ENCODE results near the gene CREB3L4. TPM values are rescaled to one million over a fixed set of nuclear protein-coding genes. Genes with fewer than 3 reads are reported as not detected.

The CREB3L4 gene
- total and polyA plus RNA-seq, 2 of the 13 experiments (the other 11 are each of a cell fraction or from before 2014, with no cell fraction given) = 9.9 to 18.7 TPM

DNA sequence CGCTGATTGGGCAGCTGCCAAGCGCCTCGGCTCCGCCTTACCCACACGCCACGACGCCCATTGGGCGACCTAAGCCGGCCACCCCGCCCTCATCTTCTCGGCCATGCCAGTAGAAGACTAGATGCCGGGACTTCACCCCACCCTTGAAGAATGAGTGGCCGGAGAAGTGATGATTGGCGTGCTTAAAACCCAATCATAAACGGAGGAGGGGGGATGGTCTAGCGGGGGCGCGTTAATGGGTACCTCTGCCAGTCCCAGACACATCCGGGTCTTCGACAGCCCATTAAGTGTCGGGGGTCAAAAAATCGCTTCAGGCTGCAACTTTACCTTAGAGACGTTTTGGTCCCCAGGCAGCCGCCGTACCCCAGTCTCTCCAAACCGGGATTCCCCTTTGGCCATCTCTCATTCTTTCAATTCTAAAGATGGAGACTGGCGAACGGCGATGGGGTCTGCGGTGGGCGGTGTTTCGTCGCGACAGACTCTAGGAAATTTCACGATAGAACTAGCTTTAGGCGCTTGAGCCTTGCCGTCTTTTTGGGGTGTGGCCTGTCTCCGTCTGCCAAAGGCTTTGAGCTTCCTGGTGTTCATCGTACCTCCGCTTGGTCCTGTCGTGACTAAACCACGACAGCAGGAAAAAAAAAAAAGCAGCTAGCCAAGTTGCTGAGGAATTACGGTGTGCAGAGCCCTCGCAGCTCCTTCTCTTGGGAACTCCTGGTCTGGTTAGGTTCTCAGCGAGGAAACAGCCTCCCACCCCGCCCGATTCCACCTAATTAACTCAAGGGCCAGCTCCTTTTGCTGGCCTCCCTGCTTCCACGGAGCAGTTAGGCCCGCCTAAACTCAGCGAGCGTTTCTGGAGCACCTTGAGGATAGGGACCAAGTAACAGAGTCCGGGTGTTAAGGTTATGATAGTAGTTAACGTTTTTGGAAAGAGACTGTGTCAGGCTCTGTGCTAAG lies 44.5 kb upstream of the CREB3L4 start, which contains the start of gene GATAD2B (continued):
- TF ChIP-seq, protein P1, sequence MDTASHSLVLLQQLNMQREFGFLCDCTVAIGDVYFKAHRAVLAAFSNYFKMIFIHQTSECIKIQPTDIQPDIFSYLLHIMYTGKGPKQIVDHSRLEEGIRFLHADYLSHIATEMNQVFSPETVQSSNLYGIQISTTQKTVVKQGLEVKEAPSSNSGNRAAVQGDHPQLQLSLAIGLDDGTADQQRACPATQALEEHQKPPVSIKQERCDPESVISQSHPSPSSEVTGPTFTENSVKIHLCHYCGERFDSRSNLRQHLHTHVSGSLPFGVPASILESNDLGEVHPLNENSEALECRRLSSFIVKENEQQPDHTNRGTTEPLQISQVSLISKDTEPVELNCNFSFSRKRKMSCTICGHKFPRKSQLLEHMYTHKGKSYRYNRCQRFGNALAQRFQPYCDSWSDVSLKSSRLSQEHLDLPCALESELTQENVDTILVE (CRISPR knock-in tag; IDR thresholded peaks at IDR 0.05) = peak; percentile 89
- TF ChIP-seq ZNF772 (CRISPR knock-in tag; IDR thresholded peaks at IDR 0.05) (peak; percentile 27; the same call in 1 of the 2 replicates), JUNB (CRISPR knock-in tag; IDR thresholded peaks at IDR 0.05; ENCODE audit: borderline replicate concordance) (no peak), DMAP1 (CRISPR knock-in tag; IDR thresholded peaks at IDR 0.05) (peak; percentile 64; the same call in 1 of the 2 replicates), CHD2 (IDR thresholded peaks at IDR 0.05; ENCODE audit: low read depth, low read length) (peak; percentile 59; the same call in 1 of the 2 replicates), TRIM24 (CRISPR knock-in tag; IDR thresholded peaks at IDR 0.05) (no peak), ZNF781 (CRISPR knock-in tag; IDR thresholded peaks at IDR 0.05; ENCODE audit: borderline replicate concordance, not compliant biosample characterization) (peak; percentile 29), MED1 (CRISPR knock-in tag; IDR thresholded peaks at IDR 0.05) (peak; percentile 57; the same call in 1 of the 2 replicates), HNRNPL (IDR thresholded peaks at IDR 0.05; ENCODE audit: low read depth, low read length) (0 out of 2 replicates have a peak, but pooled peaks have one; percentile 62), TEAD3 (CRISPR knock-in tag; optimal IDR thresholded peaks at IDR 0.05; ENCODE audit: borderline replicate concordance) (no peak)
- TF ChIP-seq, protein P2, sequence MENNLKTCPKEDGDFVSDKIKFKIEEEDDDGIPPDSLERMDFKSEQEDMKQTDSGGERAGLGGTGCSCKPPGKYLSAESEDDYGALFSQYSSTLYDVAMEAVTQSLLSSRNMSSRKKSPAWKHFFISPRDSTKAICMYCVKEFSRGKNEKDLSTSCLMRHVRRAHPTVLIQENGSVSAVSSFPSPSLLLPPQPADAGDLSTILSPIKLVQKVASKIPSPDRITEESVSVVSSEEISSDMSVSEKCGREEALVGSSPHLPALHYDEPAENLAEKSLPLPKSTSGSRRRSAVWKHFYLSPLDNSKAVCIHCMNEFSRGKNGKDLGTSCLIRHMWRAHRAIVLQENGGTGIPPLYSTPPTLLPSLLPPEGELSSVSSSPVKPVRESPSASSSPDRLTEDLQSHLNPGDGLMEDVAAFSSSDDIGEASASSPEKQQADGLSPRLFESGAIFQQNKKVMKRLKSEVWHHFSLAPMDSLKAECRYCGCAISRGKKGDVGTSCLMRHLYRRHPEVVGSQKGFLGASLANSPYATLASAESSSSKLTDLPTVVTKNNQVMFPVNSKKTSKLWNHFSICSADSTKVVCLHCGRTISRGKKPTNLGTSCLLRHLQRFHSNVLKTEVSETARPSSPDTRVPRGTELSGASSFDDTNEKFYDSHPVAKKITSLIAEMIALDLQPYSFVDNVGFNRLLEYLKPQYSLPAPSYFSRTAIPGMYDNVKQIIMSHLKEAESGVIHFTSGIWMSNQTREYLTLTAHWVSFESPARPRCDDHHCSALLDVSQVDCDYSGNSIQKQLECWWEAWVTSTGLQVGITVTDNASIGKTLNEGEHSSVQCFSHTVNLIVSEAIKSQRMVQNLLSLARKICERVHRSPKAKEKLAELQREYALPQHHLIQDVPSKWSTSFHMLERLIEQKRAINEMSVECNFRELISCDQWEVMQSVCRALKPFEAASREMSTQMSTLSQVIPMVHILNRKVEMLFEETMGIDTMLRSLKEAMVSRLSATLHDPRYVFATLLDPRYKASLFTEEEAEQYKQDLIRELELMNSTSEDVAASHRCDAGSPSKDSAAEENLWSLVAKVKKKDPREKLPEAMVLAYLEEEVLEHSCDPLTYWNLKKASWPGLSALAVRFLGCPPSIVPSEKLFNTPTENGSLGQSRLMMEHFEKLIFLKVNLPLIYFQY (CRISPR knock-in tag; IDR thresholded peaks at IDR 0.05; ENCODE audit: borderline replicate concordance) = 0 out of 2 replicates have a peak, but pooled peaks have one; percentile 26
- TF ChIP-seq, protein P3, sequence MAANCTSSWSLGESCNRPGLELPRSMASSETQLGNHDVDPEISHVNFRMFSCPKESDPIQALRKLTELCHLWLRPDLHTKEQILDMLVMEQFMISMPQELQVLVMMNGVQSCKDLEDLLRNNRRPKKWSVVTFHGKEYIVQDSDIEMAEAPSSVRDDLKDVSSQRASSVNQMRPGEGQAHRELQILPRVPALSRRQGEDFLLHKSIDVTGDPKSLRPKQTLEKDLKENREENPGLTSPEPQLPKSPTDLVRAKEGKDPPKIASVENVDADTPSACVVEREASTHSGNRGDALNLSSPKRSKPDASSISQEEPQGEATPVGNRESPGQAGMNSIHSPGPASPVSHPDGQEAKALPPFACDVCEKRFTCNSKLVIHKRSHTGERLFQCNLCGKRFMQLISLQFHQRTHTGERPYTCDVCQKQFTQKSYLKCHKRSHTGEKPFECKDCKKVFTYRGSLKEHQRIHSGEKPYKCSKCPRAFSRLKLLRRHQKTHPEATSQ (CRISPR knock-in tag; IDR thresholded peaks at IDR 0.05; ENCODE audit: borderline replicate concordance) = no peak
- TF ChIP-seq, protein P4, sequence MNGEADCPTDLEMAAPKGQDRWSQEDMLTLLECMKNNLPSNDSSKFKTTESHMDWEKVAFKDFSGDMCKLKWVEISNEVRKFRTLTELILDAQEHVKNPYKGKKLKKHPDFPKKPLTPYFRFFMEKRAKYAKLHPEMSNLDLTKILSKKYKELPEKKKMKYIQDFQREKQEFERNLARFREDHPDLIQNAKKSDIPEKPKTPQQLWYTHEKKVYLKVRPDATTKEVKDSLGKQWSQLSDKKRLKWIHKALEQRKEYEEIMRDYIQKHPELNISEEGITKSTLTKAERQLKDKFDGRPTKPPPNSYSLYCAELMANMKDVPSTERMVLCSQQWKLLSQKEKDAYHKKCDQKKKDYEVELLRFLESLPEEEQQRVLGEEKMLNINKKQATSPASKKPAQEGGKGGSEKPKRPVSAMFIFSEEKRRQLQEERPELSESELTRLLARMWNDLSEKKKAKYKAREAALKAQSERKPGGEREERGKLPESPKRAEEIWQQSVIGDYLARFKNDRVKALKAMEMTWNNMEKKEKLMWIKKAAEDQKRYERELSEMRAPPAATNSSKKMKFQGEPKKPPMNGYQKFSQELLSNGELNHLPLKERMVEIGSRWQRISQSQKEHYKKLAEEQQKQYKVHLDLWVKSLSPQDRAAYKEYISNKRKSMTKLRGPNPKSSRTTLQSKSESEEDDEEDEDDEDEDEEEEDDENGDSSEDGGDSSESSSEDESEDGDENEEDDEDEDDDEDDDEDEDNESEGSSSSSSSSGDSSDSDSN (CRISPR knock-in tag; IDR thresholded peaks at IDR 0.05) = peak; percentile 21; the same call in 1 of the 2 replicates
- TF ChIP-seq, protein P5, sequence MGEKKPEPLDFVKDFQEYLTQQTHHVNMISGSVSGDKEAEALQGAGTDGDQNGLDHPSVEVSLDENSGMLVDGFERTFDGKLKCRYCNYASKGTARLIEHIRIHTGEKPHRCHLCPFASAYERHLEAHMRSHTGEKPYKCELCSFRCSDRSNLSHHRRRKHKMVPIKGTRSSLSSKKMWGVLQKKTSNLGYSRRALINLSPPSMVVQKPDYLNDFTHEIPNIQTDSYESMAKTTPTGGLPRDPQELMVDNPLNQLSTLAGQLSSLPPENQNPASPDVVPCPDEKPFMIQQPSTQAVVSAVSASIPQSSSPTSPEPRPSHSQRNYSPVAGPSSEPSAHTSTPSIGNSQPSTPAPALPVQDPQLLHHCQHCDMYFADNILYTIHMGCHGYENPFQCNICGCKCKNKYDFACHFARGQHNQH (CRISPR knock-in tag; IDR thresholded peaks at IDR 0.05) = peak; percentile 71; the same call in 1 of the 2 replicates
- TF ChIP-seq, protein P6, sequence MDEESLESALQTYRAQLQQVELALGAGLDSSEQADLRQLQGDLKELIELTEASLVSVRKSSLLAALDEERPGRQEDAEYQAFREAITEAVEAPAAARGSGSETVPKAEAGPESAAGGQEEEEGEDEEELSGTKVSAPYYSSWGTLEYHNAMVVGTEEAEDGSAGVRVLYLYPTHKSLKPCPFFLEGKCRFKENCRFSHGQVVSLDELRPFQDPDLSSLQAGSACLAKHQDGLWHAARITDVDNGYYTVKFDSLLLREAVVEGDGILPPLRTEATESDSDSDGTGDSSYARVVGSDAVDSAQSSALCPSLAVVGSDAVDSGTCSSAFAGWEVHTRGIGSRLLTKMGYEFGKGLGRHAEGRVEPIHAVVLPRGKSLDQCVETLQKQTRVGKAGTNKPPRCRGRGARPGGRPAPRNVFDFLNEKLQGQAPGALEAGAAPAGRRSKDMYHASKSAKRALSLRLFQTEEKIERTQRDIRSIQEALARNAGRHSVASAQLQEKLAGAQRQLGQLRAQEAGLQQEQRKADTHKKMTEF (CRISPR knock-in tag; IDR thresholded peaks at IDR 0.05) = peak; percentile 64; the same call in 1 of the 2 replicates

Measured in HepG2 (cell line).